NCI-H1048 (cell line): ENCODE data around the gene PKMYT1.
A peak's percentile ranks its signal among the peaks of the same experiment; 100 is the strongest.
"Not testable (repeated sequence)": the region's sequence is repeated elsewhere in the genome, so short reads cannot be mapped to it uniquely, and the experiment has no call there.

Experiments used
- DNase-seq: peaks from one replicate; lab custom pipeline; 2025; lab: John Stamatoyannopoulos, UW

Gene PKMYT1

DNA sequence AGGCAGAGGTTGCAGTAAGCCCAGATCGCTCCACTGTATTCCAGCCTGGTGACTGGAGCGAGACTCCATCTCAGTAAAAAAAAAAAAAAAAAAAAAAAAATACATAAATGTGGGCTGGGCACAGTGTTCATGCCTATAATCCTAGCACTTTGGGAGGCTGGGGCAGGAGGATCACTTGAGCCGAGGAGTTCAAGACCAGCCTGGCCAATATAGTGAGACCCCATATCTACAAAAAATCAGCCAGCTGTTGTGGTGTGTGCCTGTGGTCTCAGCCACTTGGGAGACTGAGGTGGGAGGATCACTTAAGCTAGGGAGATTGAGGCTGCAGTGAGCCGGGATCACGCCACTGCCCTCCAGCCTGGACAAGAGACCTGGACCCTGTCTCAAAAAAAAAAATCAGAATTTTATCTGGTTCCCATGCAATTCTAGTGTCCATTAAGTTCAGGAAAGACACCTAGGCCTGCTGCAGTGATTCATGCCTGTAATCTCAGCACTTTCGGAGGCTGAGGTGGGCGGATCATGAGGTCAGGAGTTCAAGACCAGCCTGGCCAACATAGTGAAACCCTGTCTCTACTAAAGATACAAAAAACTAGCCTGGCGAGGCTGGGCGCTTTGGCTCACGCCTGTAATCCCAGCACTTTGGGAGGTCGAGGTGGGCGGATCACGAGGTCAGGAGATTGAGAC lies 48.9 kb downstream of the PKMYT1 start:
- DNase-seq: not testable (repeated sequence)

DNA sequence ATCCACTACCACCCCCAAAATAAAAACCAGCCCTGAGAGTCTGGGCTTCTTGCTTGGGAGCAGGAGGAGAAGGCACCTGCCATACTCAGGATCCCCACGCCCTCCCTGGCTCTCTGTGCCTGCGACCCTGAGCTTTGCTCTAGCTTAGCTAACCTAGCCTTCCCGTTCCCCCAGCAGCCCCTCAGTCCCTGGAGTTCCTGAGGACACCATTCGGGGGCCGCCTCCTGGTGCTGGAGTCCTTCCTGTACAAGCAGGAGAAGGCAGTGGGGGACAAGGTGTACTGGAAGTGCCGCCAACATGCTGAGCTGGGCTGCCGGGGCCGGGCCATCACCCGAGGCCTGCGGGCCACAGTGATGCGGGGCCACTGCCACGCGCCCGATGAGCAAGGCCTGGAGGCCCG lies 50.0 kb downstream of the PKMYT1 start:
- DNase-seq: no peak

DNA sequence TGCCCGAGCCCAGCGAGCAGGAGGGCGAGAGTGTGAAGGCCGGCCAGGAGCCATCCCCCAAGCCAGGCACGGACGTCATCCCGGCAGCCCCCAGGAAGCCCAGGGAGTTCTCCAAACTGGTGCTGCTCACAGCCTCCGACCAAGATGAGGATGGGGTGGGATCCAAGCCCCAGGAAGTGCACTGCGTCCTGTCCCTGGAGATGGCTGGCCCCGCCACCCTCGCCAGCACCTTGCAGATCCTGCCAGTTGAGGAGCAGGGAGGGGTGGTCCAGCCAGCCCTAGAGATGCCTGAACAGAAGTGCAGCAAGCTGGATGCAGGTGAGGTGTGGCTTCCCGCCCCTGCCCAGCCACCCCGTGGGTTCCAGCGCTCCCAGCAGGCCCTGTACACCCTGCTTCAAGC lies 50.6 kb downstream of the PKMYT1 start:
- DNase-seq: no peak

DNA sequence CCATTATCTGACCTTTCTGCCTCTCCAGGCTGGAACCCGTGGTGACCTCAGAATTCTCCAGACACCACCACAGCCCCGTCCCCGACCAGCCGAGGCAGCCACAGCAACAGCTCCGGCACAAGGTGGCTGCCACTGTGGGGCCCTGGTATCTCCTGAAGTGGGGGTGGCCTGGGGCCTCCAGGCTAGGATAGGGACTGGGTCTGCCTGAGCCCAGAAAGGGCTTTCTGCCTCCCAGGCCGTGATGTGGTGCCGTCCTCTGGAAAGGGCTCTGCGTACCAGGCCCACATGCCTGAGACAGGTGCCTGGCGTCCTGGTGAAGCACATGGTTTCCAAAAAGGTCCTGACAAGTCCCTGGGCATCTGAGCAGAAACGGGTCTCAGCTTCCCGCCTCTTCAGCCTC lies 51.5 kb downstream of the PKMYT1 start:
- no peak for DNase-seq

DNA sequence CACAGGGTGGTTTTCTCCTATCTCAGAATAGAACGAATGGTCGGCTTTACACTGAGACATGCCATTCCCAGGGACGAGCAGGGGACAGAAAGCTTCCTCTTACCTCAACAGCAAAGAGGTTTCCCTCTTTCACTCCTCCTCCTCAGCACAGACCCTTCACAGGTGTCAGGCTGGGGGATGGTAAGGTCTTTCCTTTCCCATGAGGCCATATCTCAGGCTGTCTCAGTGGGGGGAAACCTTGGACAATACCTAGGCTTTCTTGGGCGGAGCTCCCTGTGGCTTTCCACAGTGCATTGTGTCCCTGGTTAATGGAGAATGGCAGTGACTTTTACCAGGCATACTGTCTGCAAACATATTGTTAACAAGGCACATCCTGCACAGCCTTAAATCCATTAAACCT lies 52.1 kb downstream of the PKMYT1 start:
- not testable (repeated sequence) for DNase-seq

- peak; percentile 36 for DNase-seq
These were observed 53.1 kb downstream of the PKMYT1 start for GRCh38 chr16:2927010-2927646.

GRCh38 chr16:2926650-2926999 lies 53.6 kb downstream of the PKMYT1 start:
- DNase-seq: no peak

GRCh38 chr16:2925951-2926649 lies 54.1 kb downstream of the PKMYT1 start:
- no peak for DNase-seq

GRCh38 chr16:2924901-2925755 lies 55.1 kb downstream of the PKMYT1 start:
- DNase-seq: no peak

DNA sequence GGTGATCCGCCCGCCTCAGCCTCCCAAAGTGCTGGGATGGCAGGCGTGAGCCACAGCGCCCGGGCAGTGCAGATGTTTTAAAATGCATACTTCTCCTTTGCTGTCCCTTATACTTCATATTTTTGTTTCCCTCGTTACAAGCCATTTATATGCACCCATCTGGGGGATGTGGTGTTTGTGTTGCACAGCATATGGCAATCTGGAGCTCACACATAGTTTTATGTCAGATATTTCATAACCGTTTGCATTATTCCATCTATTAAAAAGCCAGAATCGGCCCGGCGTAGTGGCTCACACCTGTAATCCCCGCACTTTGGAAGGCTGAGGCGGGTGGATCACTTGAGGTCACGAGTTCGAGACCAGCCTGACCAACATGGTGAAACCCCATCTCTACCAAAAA lies 56.8 kb downstream of the PKMYT1 start:
- DNase-seq: no peak
